Measurements from ENCODE around the gene CD2AP.

DNA sequence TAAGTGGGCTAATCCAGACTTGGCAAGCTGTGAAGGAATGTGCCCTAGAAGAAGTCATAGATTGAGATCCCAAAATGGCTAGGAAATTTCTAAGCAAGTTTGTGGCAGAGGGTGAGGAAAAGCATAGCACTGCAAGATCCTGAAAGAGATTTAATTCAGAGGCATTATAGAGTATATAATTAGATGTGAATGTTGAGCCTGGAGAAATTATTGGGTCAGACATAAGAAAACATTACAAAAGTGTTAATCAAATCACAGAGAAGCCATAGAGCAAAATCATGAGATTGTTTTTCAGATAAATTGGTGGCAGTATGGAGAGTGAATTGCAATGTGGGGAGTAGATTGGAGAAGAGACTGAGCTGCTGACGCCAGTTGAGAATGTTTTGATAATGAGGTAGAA lies 90.0 kb downstream of the CD2AP start:
- TF ChIP-seq POLR2A (IDR thresholded peaks at IDR 0.05; ENCODE audit: low read depth, low read length) (no peak), POLR2AphosphoS5 (IDR thresholded peaks at IDR 0.05; ENCODE audit: low read depth, low read length) (no peak), TAF1 (IDR thresholded peaks at IDR 0.05; ENCODE audit: borderline replicate concordance, low read depth, low read length) (no peak)

Data from GM12892 (cell line).